ENCODE measurements around the gene ABTB2. TPM values are rescaled to one million over a fixed set of nuclear protein-coding genes. Genes with fewer than 3 reads are reported as not detected.

ABTB2 gene
- total and polyA plus RNA-seq, 2 experiments from 2014 or later: 8.7 to 9.9 TPM

DNA sequence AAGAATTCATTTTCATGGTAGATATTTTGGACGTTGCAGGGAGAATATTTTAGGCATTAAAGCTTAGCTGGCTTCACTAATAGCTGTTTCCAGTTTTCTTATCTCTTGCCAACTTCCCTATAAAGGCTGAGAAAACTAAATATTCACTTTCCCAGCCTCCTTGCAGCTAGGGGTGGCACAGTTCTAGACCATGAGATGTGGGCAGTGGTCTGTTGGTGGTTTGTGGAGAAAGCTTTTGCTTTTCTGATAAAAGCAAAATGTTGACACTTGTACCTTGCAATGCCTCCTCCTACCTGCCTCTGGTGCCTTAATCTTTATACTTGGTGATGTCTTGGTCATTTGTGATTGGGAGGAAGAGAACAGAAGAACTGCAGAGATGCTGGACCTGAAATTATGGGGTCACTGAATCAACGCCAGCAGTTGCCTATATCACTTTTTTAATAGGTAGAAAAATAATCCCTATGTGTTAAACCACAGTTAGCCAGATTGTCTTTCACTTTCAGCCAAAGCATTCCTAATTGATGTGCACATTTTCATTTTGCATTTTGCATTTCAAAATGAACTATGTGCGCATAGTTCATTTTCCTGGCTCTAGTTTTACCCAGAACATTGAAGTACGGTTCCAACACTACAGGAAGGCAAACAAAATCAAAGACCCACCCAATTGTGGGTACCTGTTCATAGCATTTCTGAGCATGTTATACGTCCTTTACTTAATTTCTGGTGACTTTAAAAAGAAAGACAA lies 24.9 kb upstream of the ABTB2 start:
- 0 out of 2 replicates have a peak, but pooled peaks cover 16% of the 10 kb centered on the region for H3K27me3 ChIP-seq (replicated peaks; ENCODE audit: insufficient read depth)
- in situ Hi-C loops (cut with MboI): no loop called here
- no peaks in the 10 kb centered on the region for H4K20me1 ChIP-seq (ENCODE audit: insufficient read depth)
- H3F3A ChIP-seq (ENCODE audit: insufficient read depth): peaks cover 16% of the 10 kb centered on the region
- DNase-seq: no peak
- H3K9me2 ChIP-seq (ENCODE audit: insufficient read depth): no peaks in the 10 kb centered on the region
- H3K9ac ChIP-seq: no peak overlapping the region
- no peak overlapping the region for H2AFZ ChIP-seq
- no peak for TF ChIP-seq EZH2phosphoT487 (IDR thresholded peaks at IDR 0.05; ENCODE audit: insufficient read depth, low read depth)
- no peak for TF ChIP-seq EZH2 (IDR thresholded peaks at IDR 0.05; ENCODE audit: insufficient read depth, poor library complexity, severe bottlenecking)
- no peak overlapping the region for H3K27ac ChIP-seq
- no peaks in the 10 kb centered on the region for H3K79me2 ChIP-seq (ENCODE audit: insufficient read depth)
- WGBS, 2 experiments (ENCODE audit: low coverage in 1 of 2, low lambda C conversion rate in 2 of 2, missing lambda C conversion rate in 2 of 2): 76 to 77% methylated on average over 5 of the region's 5 CpGs
- H3K9me3 ChIP-seq (ENCODE audit: low read depth): no peaks in the 10 kb centered on the region
- H3K4me3 ChIP-seq: no peak overlapping the region
- H3K36me3 ChIP-seq (ENCODE audit: low read depth): no peaks in the 10 kb centered on the region
- no peak overlapping the region for H3K4me2 ChIP-seq (ENCODE audit: unreplicated experiment)
- peaks cover 23% of the 10 kb centered on the region for H3K4me1 ChIP-seq (ENCODE audit: insufficient read depth)

DNA sequence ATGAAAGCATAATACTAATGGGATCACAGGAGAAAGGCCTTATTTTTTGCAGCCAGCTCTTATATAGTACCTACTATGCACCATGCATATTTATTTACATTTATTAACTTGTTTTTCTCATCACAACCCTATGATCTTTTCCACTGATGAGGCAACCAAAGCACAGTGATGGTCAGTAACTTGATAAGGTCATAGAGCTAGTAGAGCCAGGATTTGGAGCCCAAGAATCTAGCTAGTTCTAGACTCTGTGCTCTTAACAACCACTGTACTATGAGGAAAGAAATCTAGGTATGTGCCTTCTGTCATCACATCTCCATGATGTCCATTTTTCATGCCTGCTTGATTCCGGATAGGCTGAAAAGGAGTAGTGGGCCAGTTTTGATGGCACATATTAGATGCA lies 24.0 kb upstream of the ABTB2 start:
- WGBS, 2 experiments (ENCODE audit: low coverage in 1 of 2, low lambda C conversion rate in 2 of 2, missing lambda C conversion rate in 2 of 2): 95 to 96% methylated on average over 1 of the region's 1 CpG
- no peak overlapping the region for H2AFZ ChIP-seq
- no peaks in the 10 kb centered on the region for H3K79me2 ChIP-seq (ENCODE audit: insufficient read depth)
- H3K4me1 ChIP-seq (ENCODE audit: insufficient read depth): peaks cover 23% of the 10 kb centered on the region
- no peaks in the 10 kb centered on the region for H3K9me2 ChIP-seq (ENCODE audit: insufficient read depth)
- H4K20me1 ChIP-seq (ENCODE audit: insufficient read depth): no peaks in the 10 kb centered on the region
- no peak overlapping the region for H3K4me3 ChIP-seq
- 0 out of 2 replicates have a peak, but pooled peaks cover 14% of the 10 kb centered on the region for H3K27me3 ChIP-seq (replicated peaks; ENCODE audit: insufficient read depth)
- no peak overlapping the region for H3K27ac ChIP-seq
- H3K36me3 ChIP-seq (ENCODE audit: low read depth): no peaks in the 10 kb centered on the region
- peaks cover 1% of the 10 kb centered on the region for H3K9me3 ChIP-seq (ENCODE audit: low read depth)
- TF ChIP-seq EZH2phosphoT487 (IDR thresholded peaks at IDR 0.05; ENCODE audit: insufficient read depth, low read depth) (no peak), EZH2 (IDR thresholded peaks at IDR 0.05; ENCODE audit: insufficient read depth, poor library complexity, severe bottlenecking) (no peak)
- H3F3A ChIP-seq (ENCODE audit: insufficient read depth): peaks cover 16% of the 10 kb centered on the region
- H3K4me2 ChIP-seq (ENCODE audit: unreplicated experiment): no peak overlapping the region
- no peak for DNase-seq
- in situ Hi-C loops (cut with MboI): no loop called here
- H3K9ac ChIP-seq: no peak overlapping the region

DNA sequence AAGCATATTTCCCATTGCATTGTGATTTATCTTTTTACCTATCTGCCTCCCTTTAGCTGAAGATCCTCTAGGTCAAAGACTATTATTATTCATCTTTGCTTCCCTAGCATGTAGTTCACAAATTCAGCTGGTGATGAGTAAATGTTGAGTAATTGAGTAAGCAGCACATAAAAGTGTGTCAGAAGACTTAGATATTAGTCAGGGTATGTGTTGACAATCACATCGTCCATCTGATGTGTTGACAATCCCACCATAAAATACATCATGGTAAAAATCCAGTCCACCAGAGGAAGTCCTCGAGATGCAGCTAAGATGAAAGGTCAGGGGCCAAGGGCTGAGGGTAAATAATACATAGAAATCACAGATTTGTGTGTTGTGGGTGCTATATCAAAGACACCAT lies 22.9 kb upstream of the ABTB2 start:
- in situ Hi-C loops (cut with MboI): no loop called here
- H3K9ac ChIP-seq: no peak overlapping the region

DNA sequence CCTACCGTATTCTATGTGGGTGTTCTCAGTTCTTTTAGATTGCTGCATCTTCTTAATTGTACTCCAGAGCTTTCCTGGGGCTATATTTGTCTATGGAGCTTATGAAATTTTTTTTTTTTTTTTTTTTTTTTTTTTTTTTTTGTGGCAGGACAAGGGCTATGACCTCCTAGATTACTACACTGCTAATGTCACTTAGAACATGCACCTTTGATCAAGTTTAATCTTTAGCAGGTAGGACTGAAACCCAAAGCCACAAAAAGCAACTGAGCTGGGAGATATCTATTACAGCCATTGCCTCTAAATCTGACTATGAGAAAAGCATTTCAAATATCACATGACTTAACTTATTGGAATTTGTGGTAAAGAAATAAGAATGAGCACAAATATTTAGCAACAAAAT lies 21.7 kb upstream of the ABTB2 start:
- in situ Hi-C loops (cut with MboI): no loop called here
- Histone ChIP-seq H3K27ac (no peak overlapping the region), H3K4me3 (no peak overlapping the region), H3K27me3 (replicated peaks; ENCODE audit: insufficient read depth) (0 out of 2 replicates have a peak, but pooled peaks cover 11% of the 10 kb centered on the region), H3F3A (ENCODE audit: insufficient read depth) (peaks cover 16% of the 10 kb centered on the region), H3K4me1 (ENCODE audit: insufficient read depth) (peaks cover 23% of the 10 kb centered on the region), H3K9me2 (ENCODE audit: insufficient read depth) (no peaks in the 10 kb centered on the region), H4K20me1 (ENCODE audit: insufficient read depth) (no peaks in the 10 kb centered on the region), H2AFZ (no peak overlapping the region), H3K79me2 (ENCODE audit: insufficient read depth) (no peaks in the 10 kb centered on the region), H3K9ac (no peak overlapping the region), H3K4me2 (ENCODE audit: unreplicated experiment) (no peak overlapping the region), H3K36me3 (ENCODE audit: low read depth) (no peaks in the 10 kb centered on the region), H3K9me3 (ENCODE audit: low read depth) (peaks cover 11% of the 10 kb centered on the region)
- no peak for DNase-seq
- TF ChIP-seq EZH2phosphoT487 (IDR thresholded peaks at IDR 0.05; ENCODE audit: insufficient read depth, low read depth) (no peak), EZH2 (IDR thresholded peaks at IDR 0.05; ENCODE audit: insufficient read depth, poor library complexity, severe bottlenecking) (no peak)
- WGBS, 2 experiments (ENCODE audit: low coverage in 1 of 2, low lambda C conversion rate in 2 of 2, missing lambda C conversion rate in 2 of 2): 31 to 36% methylated on average over 1 of the region's 1 CpG

More for the DNA sequence above, 22.9 kb upstream of the ABTB2 start:
- DNase-seq: peak; percentile 85
- H3K79me2 ChIP-seq (ENCODE audit: insufficient read depth): no peaks in the 10 kb centered on the region
- H3K27me3 ChIP-seq (replicated peaks; ENCODE audit: insufficient read depth): 0 out of 2 replicates have a peak, but pooled peaks cover 7% of the 10 kb centered on the region
- TF ChIP-seq EZH2phosphoT487 (IDR thresholded peaks at IDR 0.05; ENCODE audit: insufficient read depth, low read depth): peak; percentile 98
- no peak for TF ChIP-seq EZH2 (IDR thresholded peaks at IDR 0.05; ENCODE audit: insufficient read depth, poor library complexity, severe bottlenecking)
- peaks cover 16% of the 10 kb centered on the region for H3F3A ChIP-seq (ENCODE audit: insufficient read depth)
- H4K20me1 ChIP-seq (ENCODE audit: insufficient read depth): no peaks in the 10 kb centered on the region
- H3K9me2 ChIP-seq (ENCODE audit: insufficient read depth): no peaks in the 10 kb centered on the region
- WGBS, 2 experiments (ENCODE audit: low coverage in 1 of 2, low lambda C conversion rate in 2 of 2, missing lambda C conversion rate in 2 of 2): 0% methylated on average over 2 of the region's 2 CpGs
- no peak overlapping the region for H3K27ac ChIP-seq
- H3K4me2 ChIP-seq (ENCODE audit: unreplicated experiment): peak overlapping the region; percentile 55
- no peaks in the 10 kb centered on the region for H3K36me3 ChIP-seq (ENCODE audit: low read depth)
- H3K4me1 ChIP-seq (ENCODE audit: insufficient read depth): peaks cover 23% of the 10 kb centered on the region
- H2AFZ ChIP-seq: no peak overlapping the region
- 0 out of 2 replicates have a peak overlapping the region, but pooled peaks have one; percentile 6 for H3K4me3 ChIP-seq
- H3K9me3 ChIP-seq (ENCODE audit: low read depth): peaks cover 9% of the 10 kb centered on the region

Data from GM23248 (cell line).